SK-N-SH treated with all-trans-retinoic acid at 6 μM for 48 hours (cell line): ENCODE measurements around the gene ADI1.
A peak's percentile ranks its signal among the peaks of the same experiment; 100 is the strongest.

Source experiments
- GLIS3 ChIP-seq: fragments of 250-450 bp; sonication (Bioruptor Pico); IDR thresholded peaks from 2 replicates; pipeline ENCODE4 v1.5.0; 2020; ENCODE audit warnings: mild to moderate bottlenecking, moderate library complexity
- ISL1 ChIP-seq: fragments of 250-450 bp; sonication (Bioruptor Pico); IDR thresholded peaks from 2 replicates; pipeline ENCODE4 v2.1.2; 2022; ENCODE audit warnings: mild to moderate bottlenecking, moderate library complexity
- OSR1 ChIP-seq: fragments of 250-450 bp; sonication (Bioruptor Pico); IDR thresholded peaks from 2 replicates; pipeline ENCODE4 v1.8.0; 2022; ENCODE audit warnings: moderate library complexity, mild to moderate bottlenecking, inconsistent platforms
- PPARA ChIP-seq: fragments of 250-450 bp; sonication (Bioruptor Pico); IDR thresholded peaks from 2 replicates; pipeline ENCODE4 v1.5.0; 2020; ENCODE audit warnings: mild to moderate bottlenecking, borderline replicate concordance
- RARB ChIP-seq: fragments of 250-450 bp; sonication (Bioruptor Pico); IDR thresholded peaks from 2 replicates; pipeline ENCODE4 v1.8.0; 2021; ENCODE audit warnings: mild to moderate bottlenecking, moderate library complexity
- SNAI2 ChIP-seq: fragments of 250-450 bp; sonication (Bioruptor Pico); IDR thresholded peaks from 2 replicates; pipeline ENCODE4 v1.5.0; 2020; ENCODE audit warnings: mild to moderate bottlenecking, moderate library complexity
- TCF4 ChIP-seq: fragments of 250-450 bp; sonication (Bioruptor Pico); IDR thresholded peaks from 2 replicates; pipeline ENCODE4 v1.8.0; 2021; ENCODE audit warnings: mild to moderate bottlenecking, moderate library complexity, borderline replicate concordance
- ZFP3 ChIP-seq: fragments of 250-450 bp; sonication (Bioruptor Pico); IDR thresholded peaks from 2 replicates; pipeline ENCODE4 v1.5.0; 2020; ENCODE audit warnings: mild to moderate bottlenecking, moderate library complexity
- ZFP30 ChIP-seq: fragments of 450-650 bp; formaldehyde crosslinking; IDR thresholded peaks from 2 replicates; pipeline ENCODE4 v1.5.0; 2022; ENCODE audit warnings: mild to moderate bottlenecking, moderate library complexity
- ZNF70 ChIP-seq: fragments of 450-650 bp; formaldehyde crosslinking; IDR thresholded peaks from 2 replicates; pipeline ENCODE4 v1.5.0; 2020; ENCODE audit warnings: mild to moderate bottlenecking, moderate library complexity
- TF ChIP-seq, protein P1 (sequence below): fragments of 250-450 bp; sonication (Bioruptor Pico); IDR thresholded peaks from 2 replicates; pipeline ENCODE4 v1.5.1; 2021; ENCODE audit warnings: mild to moderate bottlenecking, moderate library complexity
- TF ChIP-seq, protein P2 (sequence below): fragments of 250-450 bp; sonication (Bioruptor Pico); IDR thresholded peaks from 2 replicates; pipeline ENCODE4 v1.8.0; 2020; ENCODE audit warnings: mild to moderate bottlenecking, moderate library complexity, borderline replicate concordance
- TF ChIP-seq, protein P3 (sequence below): fragments of 250-450 bp; sonication (Bioruptor Pico); IDR thresholded peaks from 2 replicates; pipeline ENCODE4 v1.8.0; 2021; ENCODE audit warnings: low read depth, mild to moderate bottlenecking, moderate library complexity, borderline replicate concordance

DNA sequence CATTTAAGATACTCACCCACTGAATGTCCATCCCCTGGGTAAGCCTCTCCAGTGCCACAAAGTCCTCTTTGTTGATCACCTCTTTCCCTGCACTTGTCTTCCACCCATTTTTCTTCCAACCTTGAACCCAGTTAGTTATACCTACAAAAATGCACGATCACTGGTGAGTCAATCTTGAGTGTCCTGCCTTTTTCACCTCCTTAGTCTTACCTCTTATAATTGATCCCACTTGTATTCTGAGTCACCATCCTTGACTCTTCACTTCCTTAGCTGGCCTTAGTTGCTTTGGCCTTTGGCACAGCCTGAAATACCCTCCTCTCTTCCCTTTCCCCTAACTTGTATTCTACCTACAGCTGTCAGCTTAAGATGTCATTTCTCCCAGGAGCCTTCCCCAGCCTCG, 28.6 kb upstream of the ADI1 start:
- TF ChIP-seq ZNF70 (CRISPR knock-in tag) (peak; percentile 99), ZFP30 (CRISPR knock-in tag) (no peak), SNAI2 (CRISPR knock-in tag) (no peak), ZFP3 (CRISPR knock-in tag) (no peak), GLIS3 (no peak), ISL1 (CRISPR knock-in tag) (no peak), TCF4 (CRISPR knock-in tag) (no peak), PPARA (no peak), RARB (no peak), OSR1 (CRISPR knock-in tag) (no peak)
- TF ChIP-seq, protein P1, sequence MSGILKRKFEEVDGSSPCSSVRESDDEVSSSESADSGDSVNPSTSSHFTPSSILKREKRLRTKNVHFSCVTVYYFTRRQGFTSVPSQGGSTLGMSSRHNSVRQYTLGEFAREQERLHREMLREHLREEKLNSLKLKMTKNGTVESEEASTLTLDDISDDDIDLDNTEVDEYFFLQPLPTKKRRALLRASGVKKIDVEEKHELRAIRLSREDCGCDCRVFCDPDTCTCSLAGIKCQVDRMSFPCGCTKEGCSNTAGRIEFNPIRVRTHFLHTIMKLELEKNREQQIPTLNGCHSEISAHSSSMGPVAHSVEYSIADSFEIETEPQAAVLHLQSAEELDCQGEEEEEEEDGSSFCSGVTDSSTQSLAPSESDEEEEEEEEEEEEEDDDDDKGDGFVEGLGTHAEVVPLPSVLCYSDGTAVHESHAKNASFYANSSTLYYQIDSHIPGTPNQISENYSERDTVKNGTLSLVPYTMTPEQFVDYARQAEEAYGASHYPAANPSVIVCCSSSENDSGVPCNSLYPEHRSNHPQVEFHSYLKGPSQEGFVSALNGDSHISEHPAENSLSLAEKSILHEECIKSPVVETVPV (CRISPR knock-in tag), result no peak
- TF ChIP-seq, protein P2, sequence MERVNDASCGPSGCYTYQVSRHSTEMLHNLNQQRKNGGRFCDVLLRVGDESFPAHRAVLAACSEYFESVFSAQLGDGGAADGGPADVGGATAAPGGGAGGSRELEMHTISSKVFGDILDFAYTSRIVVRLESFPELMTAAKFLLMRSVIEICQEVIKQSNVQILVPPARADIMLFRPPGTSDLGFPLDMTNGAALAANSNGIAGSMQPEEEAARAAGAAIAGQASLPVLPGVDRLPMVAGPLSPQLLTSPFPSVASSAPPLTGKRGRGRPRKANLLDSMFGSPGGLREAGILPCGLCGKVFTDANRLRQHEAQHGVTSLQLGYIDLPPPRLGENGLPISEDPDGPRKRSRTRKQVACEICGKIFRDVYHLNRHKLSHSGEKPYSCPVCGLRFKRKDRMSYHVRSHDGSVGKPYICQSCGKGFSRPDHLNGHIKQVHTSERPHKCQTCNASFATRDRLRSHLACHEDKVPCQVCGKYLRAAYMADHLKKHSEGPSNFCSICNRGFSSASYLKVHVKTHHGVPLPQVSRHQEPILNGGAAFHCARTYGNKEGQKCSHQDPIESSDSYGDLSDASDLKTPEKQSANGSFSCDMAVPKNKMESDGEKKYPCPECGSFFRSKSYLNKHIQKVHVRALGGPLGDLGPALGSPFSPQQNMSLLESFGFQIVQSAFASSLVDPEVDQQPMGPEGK (CRISPR knock-in tag), result no peak
- TF ChIP-seq, protein P3, sequence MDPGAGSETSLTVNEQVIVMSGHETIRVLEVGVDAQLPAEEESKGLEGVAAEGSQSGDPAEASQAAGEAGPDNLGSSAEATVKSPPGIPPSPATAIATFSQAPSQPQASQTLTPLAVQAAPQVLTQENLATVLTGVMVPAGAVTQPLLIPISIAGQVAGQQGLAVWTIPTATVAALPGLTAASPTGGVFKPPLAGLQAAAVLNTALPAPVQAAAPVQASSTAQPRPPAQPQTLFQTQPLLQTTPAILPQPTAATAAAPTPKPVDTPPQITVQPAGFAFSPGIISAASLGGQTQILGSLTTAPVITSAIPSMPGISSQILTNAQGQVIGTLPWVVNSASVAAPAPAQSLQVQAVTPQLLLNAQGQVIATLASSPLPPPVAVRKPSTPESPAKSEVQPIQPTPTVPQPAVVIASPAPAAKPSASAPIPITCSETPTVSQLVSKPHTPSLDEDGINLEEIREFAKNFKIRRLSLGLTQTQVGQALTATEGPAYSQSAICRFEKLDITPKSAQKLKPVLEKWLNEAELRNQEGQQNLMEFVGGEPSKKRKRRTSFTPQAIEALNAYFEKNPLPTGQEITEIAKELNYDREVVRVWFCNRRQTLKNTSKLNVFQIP, result no peak
